ENCODE results near the gene IGFN1. TPM values are rescaled to one million over a fixed set of nuclear protein-coding genes. Genes with fewer than 3 reads are reported as not detected.

Gene IGFN1
- total RNA-seq, 1 donor from 2014 or later = 0.05 TPM

GRCh38 chr1:201181726-201182125, 8.9 kb upstream of the IGFN1 start:
- intact Hi-C loops (cut with DNase I) = no loop called here
- peak; percentile 6 for DNase-seq (ENCODE audit: low spot score)

- intact Hi-C loops (cut with DNase I) = no loop called here
These were observed 7.4 kb upstream of the IGFN1 start for GRCh38 chr1:201183209-201183608.

GRCh38 chr1:201183753-201184152, 6.9 kb upstream of the IGFN1 start:
- peak; percentile 60 for DNase-seq (ENCODE audit: low spot score)
- intact Hi-C loops (cut with DNase I) = no loop called here

More at GRCh38 chr1:201183209-201183608, 7.4 kb upstream of the IGFN1 start:
- DNase-seq (ENCODE audit: low spot score) = no peak

- DNase-seq (ENCODE audit: low spot score) = peak; percentile 73
- intact Hi-C loops (cut with DNase I) = no loop called here
These were observed 6.1 kb upstream of the IGFN1 start for GRCh38 chr1:201184307-201185122.

DNA sequence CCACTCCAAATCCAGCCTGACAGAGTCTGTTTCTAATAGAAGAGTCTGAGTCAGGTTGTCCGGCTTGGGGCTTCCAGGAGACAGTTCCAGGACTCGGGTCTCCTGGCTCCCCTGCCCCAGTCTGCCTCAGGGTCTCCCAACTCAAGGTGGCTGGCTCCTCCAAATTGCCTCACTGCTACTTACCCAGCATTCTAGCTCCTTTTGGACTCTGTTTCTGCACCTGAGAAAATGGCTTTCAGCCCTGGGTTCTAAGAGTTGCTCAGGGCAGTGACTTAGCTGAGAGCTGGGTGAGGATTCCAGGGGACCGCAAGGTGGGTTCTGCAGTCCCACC, 5.5 kb upstream of the IGFN1 start:
- intact Hi-C loops (cut with DNase I) = no loop called here

GRCh38 chr1:201185527-201186128, 5.0 kb upstream of the IGFN1 start:
- intact Hi-C loops (cut with DNase I) = no loop called here

More for the DNA sequence above, 5.5 kb upstream of the IGFN1 start:
- DNase-seq (ENCODE audit: low spot score) = no peak

GRCh38 chr1:201186192-201186591, 4.4 kb upstream of the IGFN1 start:
- intact Hi-C loops (cut with DNase I) = no loop called here
- DNase-seq (ENCODE audit: low spot score) = no peak

More at GRCh38 chr1:201185527-201186128, 5.0 kb upstream of the IGFN1 start:
- peak; percentile 9 for DNase-seq (ENCODE audit: low spot score)

DNA sequence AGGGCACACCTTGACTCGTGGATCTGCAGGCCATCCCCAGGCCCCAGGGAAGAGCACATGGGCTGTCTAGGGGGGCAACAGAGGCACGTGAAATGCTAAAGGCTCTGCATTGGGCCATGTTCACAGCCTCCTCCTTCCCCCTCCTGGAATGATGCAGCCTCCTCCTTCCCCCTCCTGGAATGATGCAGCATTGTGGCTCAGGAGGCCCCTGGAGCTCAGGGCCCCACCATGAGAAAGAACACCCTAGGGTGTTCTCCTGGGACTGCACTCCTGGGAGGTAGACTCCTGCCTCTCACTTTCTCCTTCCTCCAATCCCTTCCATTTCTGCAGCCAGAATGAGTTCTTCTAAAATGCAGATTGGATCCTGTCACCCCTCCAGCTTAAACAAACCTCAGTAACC, 1.5 kb upstream of the IGFN1 start:
- intact Hi-C loops (cut with DNase I) = no loop called here
- DNase-seq (ENCODE audit: low spot score) = no peak

GRCh38 chr1:201190005-201190404, 619 bp upstream of the IGFN1 start:
- intact Hi-C loops (cut with DNase I) = no loop called here
- no peak for DNase-seq (ENCODE audit: low spot score)

GRCh38 chr1:201191653-201192260, 1.1 kb downstream of the IGFN1 start:
- intact Hi-C loops (cut with DNase I) = no loop called here
- DNase-seq (ENCODE audit: low spot score) = no peak

GRCh38 chr1:201192261-201192788, 1.7 kb downstream of the IGFN1 start:
- intact Hi-C loops (cut with DNase I) = no loop called here
- DNase-seq (ENCODE audit: low spot score) = no peak

DNA sequence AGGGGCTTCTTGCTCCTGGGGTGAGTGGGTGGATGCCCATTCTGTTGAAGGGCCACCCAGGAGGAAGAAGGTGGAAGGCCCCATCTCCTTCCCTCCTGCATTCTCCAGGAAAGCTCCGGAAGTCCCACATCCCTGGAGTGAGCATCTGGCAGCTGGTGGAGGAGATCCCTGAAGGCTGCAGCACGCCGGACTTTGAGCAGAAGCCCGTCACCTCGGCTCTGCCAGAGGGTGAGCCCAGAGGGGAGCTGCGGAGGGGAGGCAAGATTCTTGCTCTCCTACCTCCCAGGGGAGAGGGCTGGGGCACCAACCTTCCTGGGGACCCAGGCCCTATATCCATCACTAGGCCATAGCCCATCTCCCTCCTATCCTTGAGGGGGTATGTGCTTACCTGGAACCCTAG, 3.4 kb downstream of the IGFN1 start:
- DNase-seq (ENCODE audit: low spot score) = no peak
- intact Hi-C loops (cut with DNase I) = no loop called here

GRCh38 chr1:201198598-201198997, 8.0 kb downstream of the IGFN1 start:
- no peak for DNase-seq (ENCODE audit: low spot score)
- intact Hi-C loops (cut with DNase I) = no loop called here

DNA sequence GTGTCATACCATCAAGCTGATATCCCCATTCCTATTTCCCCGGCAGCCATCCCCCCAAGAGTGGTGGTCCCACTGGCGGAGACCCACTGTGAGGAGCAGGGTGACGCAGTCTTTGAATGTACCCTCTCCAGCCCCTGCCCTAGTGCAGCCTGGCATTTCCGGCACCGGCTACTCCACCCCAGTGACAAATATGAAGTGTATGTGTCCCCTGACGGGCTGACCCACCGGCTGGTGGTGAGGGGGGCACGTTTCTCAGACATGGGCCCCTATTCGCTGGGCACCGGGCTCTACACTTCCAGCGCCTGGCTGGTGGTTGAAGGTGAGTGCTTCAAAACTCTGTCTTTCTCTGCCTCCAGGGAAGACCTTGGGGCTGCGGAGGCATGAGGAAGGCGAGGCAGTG, 14.4 kb downstream of the IGFN1 start:
- DNase-seq (ENCODE audit: low spot score) = no peak
- intact Hi-C loops (cut with DNase I) = no loop called here

- DNase-seq (ENCODE audit: low spot score) = no peak
- intact Hi-C loops (cut with DNase I) = no loop called here
These were observed 15.6 kb downstream of the IGFN1 start for GRCh38 chr1:201206176-201206575.

DNA sequence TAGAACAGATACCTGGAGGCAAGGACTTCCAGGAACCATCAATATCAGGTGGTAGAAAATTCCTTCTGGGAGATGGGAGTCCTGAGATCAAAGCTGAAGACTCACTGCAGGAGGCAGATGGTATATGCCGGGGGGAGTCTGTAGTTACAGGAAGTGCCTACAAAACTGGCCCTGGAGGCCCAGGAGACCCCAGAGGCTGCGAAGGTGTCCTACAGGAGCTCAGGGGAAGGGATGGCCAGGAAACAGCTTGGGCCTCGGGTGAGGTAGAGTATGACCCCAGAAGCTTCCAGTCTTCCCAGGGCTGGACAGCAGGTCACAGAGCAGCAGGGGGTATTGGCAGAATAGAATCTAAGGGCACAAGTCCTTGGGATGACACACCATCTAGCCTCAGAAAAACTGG, 16.4 kb downstream of the IGFN1 start:
- DNase-seq (ENCODE audit: low spot score) = no peak
- intact Hi-C loops (cut with DNase I) = no loop called here

GRCh38 chr1:201208236-201208635, 17.6 kb downstream of the IGFN1 start:
- DNase-seq (ENCODE audit: low spot score) = no peak
- intact Hi-C loops (cut with DNase I) = no loop called here

GRCh38 chr1:201212056-201212455, 21.4 kb downstream of the IGFN1 start:
- intact Hi-C loops (cut with DNase I) = no loop called here
- peak; percentile 17 for DNase-seq (ENCODE audit: low spot score)

- intact Hi-C loops (cut with DNase I) = no loop called here
- peak; percentile 70 for DNase-seq (ENCODE audit: low spot score)
These were observed 21.9 kb downstream of the IGFN1 start for GRCh38 chr1:201212461-201213055.

DNA sequence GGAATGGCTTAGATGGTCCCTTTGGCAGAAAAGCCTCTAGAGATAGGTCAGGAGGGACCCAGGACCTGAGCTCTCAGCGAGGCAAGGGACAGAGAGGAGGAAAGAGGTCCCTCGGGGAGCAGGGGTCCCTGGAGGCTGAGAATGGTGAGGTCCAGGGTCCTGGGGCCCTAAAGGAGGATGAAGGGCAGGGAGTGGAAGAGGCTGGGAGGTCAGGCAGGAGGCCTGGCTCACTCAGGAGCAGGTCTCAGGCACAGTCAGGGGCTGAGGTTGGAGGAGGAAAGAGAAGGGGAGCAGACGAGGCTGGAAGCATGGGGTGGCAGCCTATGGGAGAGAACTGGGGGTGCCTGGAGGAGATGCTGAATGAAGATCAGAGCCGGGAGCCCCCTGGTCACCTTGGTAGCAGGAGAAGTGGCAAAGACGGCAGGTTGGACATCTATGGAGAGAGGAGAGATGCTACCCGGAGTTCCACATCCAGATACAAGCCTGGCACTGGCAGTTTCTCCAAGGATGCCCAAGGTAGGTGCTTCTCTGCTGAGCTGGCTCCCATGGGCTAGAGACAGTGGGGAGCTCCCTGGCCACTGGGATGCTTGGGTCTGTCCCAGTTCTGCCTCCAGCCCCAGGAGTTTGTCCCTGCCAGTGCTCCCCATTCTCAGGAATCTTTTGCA, 22.6 kb downstream of the IGFN1 start:
- intact Hi-C loops (cut with DNase I) = no loop called here
- DNase-seq (ENCODE audit: low spot score) = peak; percentile 64
